Pons (tissue), 1 donor: ENCODE results near the gene FABP1.

Experiments used
- DNase-seq: peaks from one replicate; pipeline ENCODE4 v3.0.0-alpha.2; 2016; ENCODE audit warnings: low spot score

Gene FABP1

GRCh38 chr2:88127888-88128653 lies at the start of gene FABP1:
Gene FABP1 (minus strand): TSS chr2:88128062. CDS start chr2:88128017, 45 bp downstream.
- DNase-seq: no peak

- DNase-seq: no peak
Measured at GRCh38 chr2:88177556-88177955, 49.7 kb upstream of the FABP1 start.

GRCh38 chr2:88176352-88176984 lies 48.6 kb upstream of the FABP1 start:
- DNase-seq: no peak

- DNase-seq: no peak
Measured at GRCh38 chr2:88172882-88173281, 45.0 kb upstream of the FABP1 start.

- no peak for DNase-seq
Measured at GRCh38 chr2:88171966-88172365, 44.1 kb upstream of the FABP1 start.

GRCh38 chr2:88170472-88170892 lies 42.6 kb upstream of the FABP1 start:
- no peak for DNase-seq

- DNase-seq: no peak
Measured at GRCh38 chr2:88168386-88168785, 40.5 kb upstream of the FABP1 start.

GRCh38 chr2:88167740-88168139 lies 39.9 kb upstream of the FABP1 start:
- no peak for DNase-seq

GRCh38 chr2:88165332-88166003 lies 37.6 kb upstream of the FABP1 start:
- DNase-seq: peak; percentile 25

- DNase-seq: no peak
Measured at GRCh38 chr2:88161446-88162244, 33.8 kb upstream of the FABP1 start.

GRCh38 chr2:88160517-88160916 lies 32.7 kb upstream of the FABP1 start:
- no peak for DNase-seq

GRCh38 chr2:88159955-88160415 lies 32.1 kb upstream of the FABP1 start:
- DNase-seq: peak; percentile 90

GRCh38 chr2:88159481-88159880 lies 31.6 kb upstream of the FABP1 start:
- DNase-seq: no peak

GRCh38 chr2:88148929-88149438 lies 21.1 kb upstream of the FABP1 start:
- DNase-seq: no peak

GRCh38 chr2:88147145-88147544 lies 19.3 kb upstream of the FABP1 start:
- DNase-seq: no peak

GRCh38 chr2:88146590-88146989 lies 18.7 kb upstream of the FABP1 start:
- no peak for DNase-seq

- no peak for DNase-seq
Measured at GRCh38 chr2:88144914-88145497, 17.1 kb upstream of the FABP1 start.

- no peak for DNase-seq
Measured at GRCh38 chr2:88144271-88144670, 16.4 kb upstream of the FABP1 start.

- DNase-seq: no peak
Measured at GRCh38 chr2:88141952-88142351, 14.1 kb upstream of the FABP1 start.

GRCh38 chr2:88139804-88140203 lies 11.9 kb upstream of the FABP1 start:
- no peak for DNase-seq

- DNase-seq: no peak
Measured at GRCh38 chr2:88139203-88139702, 11.4 kb upstream of the FABP1 start.
